Progenitor cell of endocrine pancreas (in vitro differentiated cells): Measurements from ENCODE around the gene SPIRE1. TPM values are rescaled to one million over a fixed set of nuclear protein-coding genes. Genes with fewer than 3 reads are reported as not detected.
A peak's percentile ranks its signal among the peaks of the same experiment; 100 is the strongest.

Source experiments
- DNase-seq: peaks from one replicate; pipeline ENCODE4 v3.0.0; 2021; ENCODE audit warnings: low spot score; ENCODE audit not compliant: unreplicated experiment
- H3K27ac Mint-ChIP-seq: 2 replicates; pipeline ENCODE4 v1.8.0; 2021; ENCODE audit warnings: mild to moderate bottlenecking, moderate library complexity, mixed read lengths
- H3K27me3 Mint-ChIP-seq: 2 replicates; pipeline ENCODE4 v1.8.0; 2021; ENCODE audit warnings: mixed read lengths
- H3K36me3 Mint-ChIP-seq: 2 replicates; pipeline ENCODE4 v1.8.0; 2022; ENCODE audit warnings: mixed read lengths; ENCODE audit not compliant: insufficient read depth
- H3K4me1 Mint-ChIP-seq: 2 replicates; pipeline ENCODE4 v1.8.0; 2021; ENCODE audit warnings: low read depth, mixed read lengths
- H3K4me3 Mint-ChIP-seq: 2 replicates; pipeline ENCODE4 v1.8.0; 2021; ENCODE audit warnings: low read depth, mild to moderate bottlenecking, moderate library complexity, mixed read lengths
- H3K9me3 Mint-ChIP-seq: 2 replicates; pipeline ENCODE4 v1.8.0; 2021; ENCODE audit warnings: low read depth, mixed read lengths
- total RNA-seq: library from RNA; stranded (reverse); gene quantifications from 2 replicates; pipeline ENCODE4 v1.2.1, GENCODE V29; 2021
- TF ChIP-seq, protein P1 (sequence below): fragments of 200-600 bp; sonication (generic); IDR thresholded peaks from one replicate; pipeline ENCODE4 v1.5.0; 2021; ENCODE audit warnings: antibody characterized with exemption, mild to moderate bottlenecking; ENCODE audit not compliant: unreplicated experiment

SPIRE1 gene
- total RNA-seq, 1 donor from 2014 or later = 24.6 TPM

DNA sequence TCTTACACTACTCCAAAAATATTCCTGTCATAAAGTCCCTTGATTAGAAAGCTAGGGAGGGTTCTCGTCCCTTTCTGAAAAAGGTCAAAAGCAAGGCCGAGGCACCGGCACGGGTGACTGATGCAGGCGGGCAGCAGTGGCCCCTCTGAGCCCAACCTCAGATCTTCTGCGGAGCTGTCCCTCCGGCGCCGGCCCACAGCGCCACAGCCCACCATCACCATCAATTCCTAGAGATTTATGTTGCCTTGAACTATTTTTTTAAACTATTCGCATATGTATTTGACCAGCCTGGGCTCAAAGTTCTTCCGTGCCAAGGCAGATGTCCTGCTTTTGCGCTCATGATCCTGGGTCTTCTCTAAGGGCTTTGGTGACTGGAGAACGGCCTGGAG, 223.4 kb downstream of the SPIRE1 start:
- H3K27ac Mint-ChIP-seq = peak overlapping the region; percentile 11

DNA sequence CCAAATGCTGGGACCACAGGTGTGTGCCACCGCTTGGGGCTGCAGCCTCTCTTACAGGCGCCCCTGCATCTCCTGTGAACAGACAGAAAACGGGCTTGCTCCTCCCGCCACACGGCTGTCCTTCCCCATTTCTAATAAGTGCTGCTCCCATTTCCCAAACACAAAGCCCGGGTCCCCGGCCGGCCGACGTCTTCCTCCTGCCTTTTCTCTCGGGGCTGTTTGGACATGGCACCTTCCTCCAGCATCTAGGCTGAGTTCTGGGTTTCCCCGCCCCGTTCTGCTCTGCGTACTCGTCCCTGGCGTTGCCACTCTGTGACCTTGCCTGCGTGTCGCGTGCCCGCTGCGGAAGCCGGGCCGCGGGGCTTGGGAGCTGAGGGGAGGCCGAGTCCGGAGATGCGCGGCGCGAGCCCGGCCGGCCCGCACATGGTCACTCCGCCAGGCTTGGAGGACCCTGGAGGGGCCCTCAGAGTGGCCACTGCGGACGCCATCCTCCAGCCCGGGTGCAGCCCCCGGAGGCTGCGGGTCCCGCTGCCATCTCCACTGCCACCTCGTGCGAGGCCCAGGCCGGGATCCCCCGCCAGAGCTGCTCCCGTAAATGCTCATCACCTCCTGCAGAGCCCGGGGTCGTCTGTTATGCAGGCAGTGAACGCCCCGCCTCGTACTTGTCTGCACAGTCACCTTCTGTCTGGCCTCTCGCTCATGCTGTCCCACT, 223.9 kb downstream of the SPIRE1 start:
- Mint-ChIP-seq H3K9me3 (no peaks in the 10 kb centered on the region), H3K36me3 (peaks cover 11% of the 10 kb centered on the region), H3K27ac (no peak overlapping the region), H3K27me3 (no peaks in the 10 kb centered on the region), H3K4me1 (no peaks in the 10 kb centered on the region), H3K4me3 (no peak overlapping the region)
- TF ChIP-seq, protein P1, sequence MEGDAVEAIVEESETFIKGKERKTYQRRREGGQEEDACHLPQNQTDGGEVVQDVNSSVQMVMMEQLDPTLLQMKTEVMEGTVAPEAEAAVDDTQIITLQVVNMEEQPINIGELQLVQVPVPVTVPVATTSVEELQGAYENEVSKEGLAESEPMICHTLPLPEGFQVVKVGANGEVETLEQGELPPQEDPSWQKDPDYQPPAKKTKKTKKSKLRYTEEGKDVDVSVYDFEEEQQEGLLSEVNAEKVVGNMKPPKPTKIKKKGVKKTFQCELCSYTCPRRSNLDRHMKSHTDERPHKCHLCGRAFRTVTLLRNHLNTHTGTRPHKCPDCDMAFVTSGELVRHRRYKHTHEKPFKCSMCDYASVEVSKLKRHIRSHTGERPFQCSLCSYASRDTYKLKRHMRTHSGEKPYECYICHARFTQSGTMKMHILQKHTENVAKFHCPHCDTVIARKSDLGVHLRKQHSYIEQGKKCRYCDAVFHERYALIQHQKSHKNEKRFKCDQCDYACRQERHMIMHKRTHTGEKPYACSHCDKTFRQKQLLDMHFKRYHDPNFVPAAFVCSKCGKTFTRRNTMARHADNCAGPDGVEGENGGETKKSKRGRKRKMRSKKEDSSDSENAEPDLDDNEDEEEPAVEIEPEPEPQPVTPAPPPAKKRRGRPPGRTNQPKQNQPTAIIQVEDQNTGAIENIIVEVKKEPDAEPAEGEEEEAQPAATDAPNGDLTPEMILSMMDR = no peak
- DNase-seq = no peak

More for the DNA sequence above, 223.4 kb downstream of the SPIRE1 start:
- no peak for DNase-seq
- Mint-ChIP-seq H3K27me3 (no peaks in the 10 kb centered on the region), H3K36me3 (peaks cover 11% of the 10 kb centered on the region), H3K4me1 (no peaks in the 10 kb centered on the region), H3K9me3 (no peaks in the 10 kb centered on the region), H3K4me3 (no peak overlapping the region)
- TF ChIP-seq, protein P1 = no peak

DNA sequence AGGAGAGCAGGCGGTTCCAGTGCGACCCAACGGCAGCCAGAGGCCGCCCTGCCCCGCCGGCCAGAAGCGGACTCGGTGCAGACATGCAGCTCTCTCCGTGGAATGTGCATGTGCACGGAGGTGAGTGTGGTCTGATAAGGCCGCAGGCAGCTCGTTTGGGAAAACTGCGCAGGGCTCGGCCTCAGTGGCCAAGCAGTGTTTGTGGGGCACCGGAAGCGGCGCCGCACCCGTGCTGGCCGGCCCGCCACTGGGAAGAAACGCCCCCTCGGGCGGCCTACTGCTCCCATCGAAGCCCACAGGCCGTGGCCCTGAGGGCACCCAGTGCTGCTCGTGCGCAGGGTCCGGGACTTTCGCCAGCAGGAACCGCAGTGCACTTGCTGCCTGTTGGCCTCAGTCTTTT, 225.0 kb downstream of the SPIRE1 start:
- Mint-ChIP-seq H3K27ac (no peak overlapping the region), H3K9me3 (no peaks in the 10 kb centered on the region), H3K36me3 (peaks cover 9% of the 10 kb centered on the region), H3K4me3 (no peak overlapping the region), H3K4me1 (no peaks in the 10 kb centered on the region), H3K27me3 (no peaks in the 10 kb centered on the region)
- no peak for DNase-seq
- TF ChIP-seq, protein P1 = no peak

DNA sequence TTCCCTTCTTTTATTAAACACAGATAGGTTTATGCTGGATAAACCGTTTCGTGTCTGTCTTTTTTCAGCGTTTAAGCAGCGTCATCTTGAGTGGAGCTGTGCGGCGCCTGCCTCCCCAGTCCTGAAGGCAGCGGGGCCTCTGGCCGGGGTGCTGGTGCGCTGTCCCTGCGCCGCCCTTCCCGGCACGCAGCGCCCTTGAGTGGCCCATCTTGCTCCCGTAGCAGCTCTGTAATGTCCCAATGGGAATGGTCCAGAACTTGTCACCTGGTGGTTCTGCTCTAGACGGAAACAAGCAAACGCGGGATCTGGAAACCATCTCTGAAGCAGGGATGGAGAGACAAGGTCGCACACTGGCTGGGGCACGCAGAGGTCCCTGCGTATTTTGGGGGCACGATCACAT, 225.7 kb downstream of the SPIRE1 start:
- H3K9me3 Mint-ChIP-seq = no peaks in the 10 kb centered on the region
- no peaks in the 10 kb centered on the region for H3K27me3 Mint-ChIP-seq
- H3K4me1 Mint-ChIP-seq = no peaks in the 10 kb centered on the region
- no peak for DNase-seq
- peaks cover 9% of the 10 kb centered on the region for H3K36me3 Mint-ChIP-seq
- TF ChIP-seq, protein P1 = no peak
- no peak overlapping the region for H3K27ac Mint-ChIP-seq
- H3K4me3 Mint-ChIP-seq = no peak overlapping the region

DNA sequence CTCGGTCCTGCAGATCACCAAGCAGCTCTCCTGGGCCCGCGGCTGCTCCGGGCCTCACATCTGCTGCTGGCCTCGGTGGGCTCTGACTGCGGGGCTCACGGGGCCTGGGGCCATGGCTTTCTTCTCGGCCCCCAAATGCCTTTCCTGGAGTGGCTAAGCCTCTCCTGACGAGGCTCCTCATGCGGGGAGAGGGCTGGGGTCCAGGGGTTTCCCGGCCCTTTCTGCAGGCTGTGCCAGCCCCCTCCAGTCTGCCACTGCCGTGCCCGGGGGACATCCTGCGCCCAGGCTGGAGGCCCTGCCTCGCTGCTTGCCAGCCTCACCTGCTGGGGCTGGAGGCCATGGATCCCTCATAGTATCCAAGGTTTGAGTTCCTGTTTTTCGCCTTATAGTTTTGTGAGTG, 226.3 kb downstream of the SPIRE1 start:
- TF ChIP-seq, protein P1 = no peak
- H3K36me3 Mint-ChIP-seq = peaks cover 9% of the 10 kb centered on the region
- H3K27ac Mint-ChIP-seq = no peak overlapping the region
- H3K4me1 Mint-ChIP-seq = no peaks in the 10 kb centered on the region
- H3K27me3 Mint-ChIP-seq = no peaks in the 10 kb centered on the region
- DNase-seq = no peak
- H3K4me3 Mint-ChIP-seq = no peak overlapping the region
- H3K9me3 Mint-ChIP-seq = no peaks in the 10 kb centered on the region
